ENCODE results near the gene SLCO4C1. TPM values are rescaled to one million over a fixed set of nuclear protein-coding genes. Genes with fewer than 3 reads are reported as not detected.
"Not testable (repeated sequence)": the region's sequence is repeated elsewhere in the genome, so short reads cannot be mapped to it uniquely, and the experiment has no call there.

The SLCO4C1 gene, protein sequence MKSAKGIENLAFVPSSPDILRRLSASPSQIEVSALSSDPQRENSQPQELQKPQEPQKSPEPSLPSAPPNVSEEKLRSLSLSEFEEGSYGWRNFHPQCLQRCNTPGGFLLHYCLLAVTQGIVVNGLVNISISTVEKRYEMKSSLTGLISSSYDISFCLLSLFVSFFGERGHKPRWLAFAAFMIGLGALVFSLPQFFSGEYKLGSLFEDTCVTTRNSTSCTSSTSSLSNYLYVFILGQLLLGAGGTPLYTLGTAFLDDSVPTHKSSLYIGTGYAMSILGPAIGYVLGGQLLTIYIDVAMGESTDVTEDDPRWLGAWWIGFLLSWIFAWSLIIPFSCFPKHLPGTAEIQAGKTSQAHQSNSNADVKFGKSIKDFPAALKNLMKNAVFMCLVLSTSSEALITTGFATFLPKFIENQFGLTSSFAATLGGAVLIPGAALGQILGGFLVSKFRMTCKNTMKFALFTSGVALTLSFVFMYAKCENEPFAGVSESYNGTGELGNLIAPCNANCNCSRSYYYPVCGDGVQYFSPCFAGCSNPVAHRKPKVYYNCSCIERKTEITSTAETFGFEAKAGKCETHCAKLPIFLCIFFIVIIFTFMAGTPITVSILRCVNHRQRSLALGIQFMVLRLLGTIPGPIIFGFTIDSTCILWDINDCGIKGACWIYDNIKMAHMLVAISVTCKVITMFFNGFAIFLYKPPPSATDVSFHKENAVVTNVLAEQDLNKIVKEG
- under 0.01 TPM in 2 replicates for total RNA-seq (2014; rRNA removed; shearing (Covaris generic))

GRCh38 chr5:102296178-102296817 is at the start of gene SLCO4C1:
Gene SLCO4C1 (minus strand): TSS chr5:102296284. CDS start chr5:102296262, 22 bp downstream.
- DNase-seq (ENCODE audit: low read depth), result peak; percentile 37

GRCh38 chr5:102341681-102342288 is 45.7 kb upstream of the SLCO4C1 start:
- peak; percentile 39 for DNase-seq (ENCODE audit: low read depth)

- no peak for DNase-seq (ENCODE audit: low read depth)
These were observed 28.6 kb upstream of the SLCO4C1 start for GRCh38 chr5:102324714-102325113.

GRCh38 chr5:102318801-102319200 is 22.7 kb upstream of the SLCO4C1 start:
- DNase-seq (ENCODE audit: low read depth), result not testable (repeated sequence)

DNA sequence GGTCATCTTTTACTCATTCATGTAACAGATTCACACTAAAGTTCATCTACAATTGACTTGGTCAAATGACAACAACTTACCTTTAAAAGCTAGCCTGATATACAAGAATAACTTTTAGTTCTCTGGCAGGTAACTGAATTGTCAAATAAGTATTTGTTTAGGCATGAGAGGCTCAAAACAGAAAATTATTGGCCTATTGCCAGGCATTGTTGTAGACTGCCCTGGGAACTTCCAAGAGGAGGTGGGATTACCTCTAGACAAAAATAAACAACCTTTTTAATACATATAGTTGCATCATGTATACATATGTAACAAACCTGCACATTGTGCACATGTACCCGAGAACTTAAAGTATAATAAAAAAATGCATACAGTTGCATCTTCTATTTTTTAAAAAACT is 18.2 kb upstream of the SLCO4C1 start:
- no peak for DNase-seq (ENCODE audit: low read depth)

DNA sequence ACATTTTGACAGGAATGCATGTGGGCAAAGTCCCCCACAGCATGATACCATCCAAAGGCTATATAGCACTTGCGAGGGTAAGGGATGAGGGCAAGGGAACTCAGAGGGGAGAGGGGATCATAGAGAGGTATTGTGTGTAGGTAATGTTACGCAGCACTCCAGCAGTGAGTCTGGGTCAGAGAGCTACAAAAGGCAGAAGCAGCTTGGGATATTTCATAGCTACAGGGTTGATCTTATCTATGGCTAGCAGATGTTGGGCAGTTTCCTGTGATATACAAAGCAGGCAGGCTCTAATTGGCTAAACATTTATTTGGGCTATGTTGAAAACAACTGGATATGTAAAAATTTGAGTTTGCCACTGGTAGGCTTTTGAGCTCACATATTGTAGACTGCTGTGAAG is 17.8 kb upstream of the SLCO4C1 start:
- DNase-seq (ENCODE audit: low read depth), result no peak

DNA sequence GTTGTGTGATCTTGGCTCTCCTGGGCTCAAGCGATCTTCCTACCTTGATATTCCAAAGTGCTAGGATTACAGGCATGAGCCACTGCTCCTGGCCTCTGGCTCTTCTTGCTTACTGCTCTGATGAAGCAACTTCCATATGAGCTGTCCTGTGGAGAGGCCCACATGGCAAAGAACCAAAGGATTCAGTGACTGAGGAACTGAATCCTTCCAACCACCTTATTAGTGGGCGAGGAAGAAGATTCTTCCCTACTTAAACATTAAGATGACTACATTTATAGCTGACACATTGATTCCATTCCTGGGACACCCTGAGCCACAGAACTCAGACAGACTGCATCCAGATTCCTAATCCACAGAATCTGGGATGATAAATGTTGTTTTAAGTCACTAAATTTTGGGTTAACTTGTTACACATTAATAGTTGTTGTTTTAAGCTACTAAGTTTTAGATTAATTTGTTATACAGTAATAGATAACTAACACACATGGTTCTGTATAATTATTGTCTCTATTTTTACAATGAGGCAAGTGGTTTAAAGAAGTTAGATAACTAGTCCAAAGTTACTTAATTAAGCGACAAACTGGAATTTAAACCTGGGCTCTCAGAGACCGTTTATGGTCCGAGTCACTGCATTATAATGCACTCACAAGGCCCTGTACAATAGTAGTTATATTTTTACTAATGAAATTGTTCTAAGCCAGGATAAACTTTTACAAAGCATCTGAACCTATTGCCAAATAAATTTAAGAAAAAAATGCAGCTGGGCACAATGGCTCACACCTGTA is 16.7 kb upstream of the SLCO4C1 start:
- peak; percentile 15 for DNase-seq (ENCODE audit: low read depth)

DNA sequence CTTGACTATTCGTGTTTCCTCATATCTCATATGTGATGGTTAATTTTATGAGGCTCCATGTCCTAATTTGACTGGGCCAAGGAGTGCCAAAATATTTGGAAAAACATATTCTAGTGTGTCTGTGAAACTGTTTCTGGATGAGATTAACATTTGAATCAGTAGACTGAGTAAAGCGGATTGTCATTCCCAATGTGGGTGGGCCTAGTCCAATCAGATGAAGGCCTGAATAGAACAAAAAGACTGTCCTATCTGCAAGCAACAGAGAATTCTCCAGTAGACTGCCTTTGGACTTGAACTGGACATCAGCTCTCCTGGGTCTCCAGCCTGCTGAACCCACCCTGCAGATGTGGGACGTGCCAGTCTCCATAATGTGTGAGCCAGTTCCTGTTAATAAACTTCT is 13.5 kb upstream of the SLCO4C1 start:
- no peak for DNase-seq (ENCODE audit: low read depth)

GRCh38 chr5:102307232-102307631 is 11.1 kb upstream of the SLCO4C1 start:
- no peak for DNase-seq (ENCODE audit: low read depth)

- DNase-seq (ENCODE audit: low read depth), result no peak
These were observed 10.0 kb upstream of the SLCO4C1 start for GRCh38 chr5:102306121-102306520.

GRCh38 chr5:102295534-102296177 is 428 bp downstream of the SLCO4C1 start:
- no peak for DNase-seq (ENCODE audit: low read depth)

GRCh38 chr5:102294886-102295395 is 1.1 kb downstream of the SLCO4C1 start:
- no peak for DNase-seq (ENCODE audit: low read depth)

- no peak for DNase-seq (ENCODE audit: low read depth)
These were observed 6.1 kb downstream of the SLCO4C1 start for GRCh38 chr5:102290004-102290403.

DNA sequence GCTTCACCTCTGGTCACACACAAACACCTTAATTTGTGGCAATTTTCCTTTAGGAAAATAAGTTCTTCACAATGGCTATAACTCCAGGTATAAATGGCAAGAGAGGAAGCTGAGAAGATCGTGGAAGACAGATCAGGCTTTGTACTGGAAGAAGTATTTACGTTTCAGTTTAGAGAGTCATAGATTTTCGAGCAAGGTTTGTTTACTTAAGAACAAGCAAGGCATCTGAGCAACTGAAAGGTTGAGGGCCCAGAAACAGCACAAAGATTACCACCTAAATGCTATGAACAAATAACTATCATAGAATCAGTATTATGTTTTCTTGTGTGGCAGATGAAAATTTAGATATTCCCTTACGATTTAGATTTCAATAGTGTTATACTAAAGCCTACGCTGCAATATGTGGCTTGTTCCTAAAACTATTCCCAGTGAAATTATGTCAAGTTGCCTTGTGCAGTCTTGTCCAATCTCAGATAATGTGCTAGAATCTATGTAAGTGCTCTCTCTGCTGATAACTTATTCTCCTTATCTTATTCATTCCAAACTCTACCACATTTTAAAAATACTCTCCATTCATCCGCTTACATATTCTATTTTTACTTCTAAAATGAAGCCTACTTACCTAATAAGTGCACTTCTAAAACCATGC is 6.7 kb downstream of the SLCO4C1 start:
- no peak for DNase-seq (ENCODE audit: low read depth)

DNA sequence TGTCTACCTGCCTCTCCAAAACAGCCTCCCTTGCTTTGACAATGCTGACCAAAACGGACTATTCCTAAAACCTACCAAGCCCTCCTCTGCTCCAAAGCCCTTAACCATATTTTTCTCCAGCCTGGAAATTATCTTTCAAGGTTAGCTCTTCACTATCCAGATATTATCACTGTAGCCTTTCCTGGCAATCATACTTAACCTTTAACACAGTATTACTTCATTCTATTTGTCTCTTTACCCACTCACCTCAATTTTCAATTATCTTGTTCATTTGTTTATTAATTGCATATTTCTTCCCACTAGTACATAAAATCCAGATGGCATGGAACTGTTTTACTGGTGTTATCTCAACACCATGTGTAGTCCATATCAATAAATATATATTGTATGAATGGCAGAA is 7.5 kb downstream of the SLCO4C1 start:
- DNase-seq (ENCODE audit: low read depth), result no peak

GRCh38 chr5:102286476-102286875 is 9.6 kb downstream of the SLCO4C1 start:
- no peak for DNase-seq (ENCODE audit: low read depth)

DNA sequence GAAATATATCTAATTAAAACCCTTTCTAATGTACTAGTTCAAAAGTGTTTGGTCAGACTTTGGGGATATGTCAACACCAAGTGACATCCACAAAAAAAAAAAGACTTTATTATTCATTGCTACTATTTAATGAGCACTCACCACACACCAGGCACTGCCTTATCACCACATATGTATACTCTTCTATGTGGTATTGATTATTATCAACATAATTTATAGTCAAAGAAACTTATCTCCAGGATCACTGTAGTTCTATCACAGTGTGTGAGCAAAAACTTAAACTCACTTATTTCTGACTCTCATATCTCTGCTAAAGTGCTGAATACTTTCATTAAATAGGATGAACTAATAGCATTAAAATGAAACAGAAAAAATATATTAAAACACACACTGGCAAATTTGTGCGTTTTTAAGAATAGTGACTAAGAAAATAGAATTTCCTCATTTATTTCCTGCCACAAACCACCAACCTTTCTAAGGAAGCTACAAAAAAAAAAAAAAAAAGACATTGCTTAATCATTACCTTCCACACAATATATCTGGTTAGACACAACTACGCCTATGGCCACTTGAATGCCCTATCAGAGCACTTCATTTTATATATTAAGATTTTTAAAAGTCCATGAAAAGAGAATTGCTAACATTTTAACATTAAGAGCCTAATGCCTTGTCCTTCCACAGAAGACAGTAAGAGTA is 12.8 kb downstream of the SLCO4C1 start:
- DNase-seq (ENCODE audit: low read depth), result no peak

- no peak for DNase-seq (ENCODE audit: low read depth)
These were observed 16.4 kb downstream of the SLCO4C1 start for GRCh38 chr5:102279711-102280110.

DNA sequence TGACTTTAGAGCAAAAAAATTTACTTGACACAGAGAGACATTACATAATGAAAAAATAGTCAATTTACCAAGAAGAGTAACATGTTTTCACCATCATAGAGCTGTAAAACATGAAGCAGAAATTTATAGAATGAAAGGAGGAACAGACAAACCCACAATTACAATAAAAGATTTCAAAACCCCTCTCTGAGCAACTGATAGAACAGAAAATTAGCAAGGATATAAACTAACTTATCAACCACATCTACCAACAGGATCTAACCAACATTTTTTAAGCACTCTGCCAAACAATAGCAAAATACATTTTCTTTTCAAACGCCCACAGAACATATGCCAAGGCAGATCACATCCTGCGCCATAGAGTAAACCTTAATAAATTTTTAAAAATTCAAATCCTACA is 17.9 kb downstream of the SLCO4C1 start:
- DNase-seq (ENCODE audit: low read depth), result no peak
